Stimulated activated CD8-positive, alpha-beta memory T cell treated with anti-CD3 and anti-CD28 coated beads, Interleukin-15, amount 100 ng/mL, for 48 hours (primary cell): Measurements from ENCODE around the gene RIMBP2.

Experiments
- DNase-seq, 2 donors: peaks; one replicate each; pipeline ENCODE4 v3.0.0-alpha.2; 2020; ENCODE audit warnings: low read depth in 2 of 2

The RIMBP2 gene

GRCh38 chr12:130508318-130508717, 207.8 kb downstream of the RIMBP2 start:
- DNase-seq, result no peak

GRCh38 chr12:130506844-130507243, 209.3 kb downstream of the RIMBP2 start:
- no peak for DNase-seq

GRCh38 chr12:130504840-130505175, 211.3 kb downstream of the RIMBP2 start:
- DNase-seq, result no peak

- no peak for DNase-seq
Measured at GRCh38 chr12:130504110-130504839, 211.8 kb downstream of the RIMBP2 start.

- DNase-seq, result no peak
Measured at GRCh38 chr12:130501821-130502220, 214.3 kb downstream of the RIMBP2 start.

- DNase-seq, result no peak
Measured at GRCh38 chr12:130500835-130501330, 215.2 kb downstream of the RIMBP2 start.

GRCh38 chr12:130499474-130499873, 216.6 kb downstream of the RIMBP2 start:
- no peak for DNase-seq

- no peak for DNase-seq
Measured at GRCh38 chr12:130498589-130499385, 217.3 kb downstream of the RIMBP2 start.

- DNase-seq, result no peak
Measured at GRCh38 chr12:130497991-130498390, 218.1 kb downstream of the RIMBP2 start.

GRCh38 chr12:130497321-130497720, 218.8 kb downstream of the RIMBP2 start:
- no peak for DNase-seq

- no peak for DNase-seq
Measured at GRCh38 chr12:130496516-130497120, 219.5 kb downstream of the RIMBP2 start.

- no peak for DNase-seq
Measured at GRCh38 chr12:130495156-130495555, 220.9 kb downstream of the RIMBP2 start.

GRCh38 chr12:130494736-130495135, 221.4 kb downstream of the RIMBP2 start:
- no peak for DNase-seq

GRCh38 chr12:130493951-130494350, 222.1 kb downstream of the RIMBP2 start:
- no peak for DNase-seq

GRCh38 chr12:130491421-130492357, 224.4 kb downstream of the RIMBP2 start:
- no peak for DNase-seq

GRCh38 chr12:130490674-130491073, 225.4 kb downstream of the RIMBP2 start:
- DNase-seq, result no peak

GRCh38 chr12:130489293-130489692, 226.8 kb downstream of the RIMBP2 start:
- DNase-seq, result no peak

GRCh38 chr12:130488358-130488710, 227.8 kb downstream of the RIMBP2 start:
- no peak for DNase-seq

- no peak for DNase-seq
Measured at GRCh38 chr12:130487636-130488357, 228.3 kb downstream of the RIMBP2 start.

- no peak for DNase-seq
Measured at GRCh38 chr12:130486891-130487416, 229.1 kb downstream of the RIMBP2 start.

- DNase-seq, result no peak
Measured at GRCh38 chr12:130486146-130486435, 230.0 kb downstream of the RIMBP2 start.
